Amniotic epithelial cell (primary cell): ENCODE results near the gene LMAN2.
"Not testable (repeated sequence)": the region's sequence is repeated elsewhere in the genome, so short reads cannot be mapped to it uniquely, and the experiment has no call there.

Experiments used
- DNase-seq: peaks from one replicate; pipeline ENCODE4 v3.0.0-alpha.2; 2010; ENCODE audit warnings: low read depth

LMAN2 gene

GRCh38 chr5:177378884-177379883, 27.7 kb upstream of the LMAN2 start:
- DNase-seq = peak; percentile 97

GRCh38 chr5:177377851-177378776, 26.6 kb upstream of the LMAN2 start:
- no peak for DNase-seq

- DNase-seq = no peak
Observed at GRCh38 chr5:177376107-177376506, 24.6 kb upstream of the LMAN2 start.

- not testable (repeated sequence) for DNase-seq
Observed at GRCh38 chr5:177375516-177375915, 24.0 kb upstream of the LMAN2 start.

- no peak for DNase-seq
Observed at GRCh38 chr5:177374211-177374610, 22.7 kb upstream of the LMAN2 start.

GRCh38 chr5:177373806-177374205, 22.3 kb upstream of the LMAN2 start:
- DNase-seq = no peak

GRCh38 chr5:177372910-177373309, 21.4 kb upstream of the LMAN2 start:
- DNase-seq = no peak

GRCh38 chr5:177372034-177372896, 20.8 kb upstream of the LMAN2 start:
- DNase-seq = no peak

- DNase-seq = no peak
Observed at GRCh38 chr5:177371120-177372033, 19.9 kb upstream of the LMAN2 start.

- DNase-seq = peak; percentile 91
Observed at GRCh38 chr5:177370488-177371119, 19.1 kb upstream of the LMAN2 start.

- no peak for DNase-seq
Observed at GRCh38 chr5:177369645-177370440, 18.4 kb upstream of the LMAN2 start.

- no peak for DNase-seq
Observed at GRCh38 chr5:177368869-177369644, 17.6 kb upstream of the LMAN2 start.

GRCh38 chr5:177367981-177368868, 16.8 kb upstream of the LMAN2 start:
- no peak for DNase-seq

- DNase-seq = no peak
Observed at GRCh38 chr5:177367323-177367848, 15.9 kb upstream of the LMAN2 start.

- peak; percentile 77 for DNase-seq
Observed at GRCh38 chr5:177366528-177367322, 15.3 kb upstream of the LMAN2 start.

- DNase-seq = no peak
Observed at GRCh38 chr5:177365845-177366527, 14.5 kb upstream of the LMAN2 start.
